GM23338 (cell line): Measurements from ENCODE around the gene USP30. TPM values are rescaled to one million over a fixed set of nuclear protein-coding genes. Genes with fewer than 3 reads are reported as not detected.

Source experiments
- ATAC-seq: fragments of 200-7000 bp; cut with Tn5 transposase; 3 replicates; pipeline ENCODE4 v1.9.1; 2020
- DNase-seq: peaks from one replicate; pipeline ENCODE4 v3.0.0-alpha.2; 2015; ENCODE audit warnings: low spot score
- H2AFZ ChIP-seq: fragments of 200-600 bp; sonication (generic); 2 replicates; pipeline ENCODE4 v1.8.0; 2016; ENCODE audit warnings: antibody characterized with exemption, mild to moderate bottlenecking, moderate library complexity
- H3F3A ChIP-seq: fragments of 200-600 bp; sonication (generic); replicated peaks from 2 replicates; pipeline ENCODE4 v1.8.0; 2017; ENCODE audit warnings: antibody characterized with exemption, mixed run types, low read depth
- H3K27ac ChIP-seq: fragments of 200-600 bp; sonication (generic); 2 replicates; pipeline ENCODE4 v1.6.1; 2016; ENCODE audit warnings: low read depth
- H3K27me3 ChIP-seq: fragments of 200-600 bp; sonication (generic); 2 replicates; pipeline ENCODE4 v1.8.0; 2016; ENCODE audit warnings: mild to moderate bottlenecking, mixed run types, moderate library complexity; ENCODE audit not compliant: insufficient read depth
- H3K36me3 ChIP-seq: fragments of 200-600 bp; sonication (generic); 2 replicates; pipeline ENCODE4 v1.8.0; 2016; ENCODE audit warnings: mild to moderate bottlenecking; ENCODE audit not compliant: insufficient read depth
- H3K4me1 ChIP-seq: fragments of 200-600 bp; sonication (generic); 2 replicates; pipeline ENCODE4 v1.8.0; 2016; ENCODE audit warnings: mild to moderate bottlenecking, moderate library complexity; ENCODE audit not compliant: insufficient read depth
- H3K4me2 ChIP-seq: fragments of 200-600 bp; sonication (generic); 2 replicates; pipeline ENCODE4 v1.7.1; 2017; ENCODE audit warnings: mixed run types
- H3K4me3 ChIP-seq: fragments of 200-600 bp; sonication (generic); 2 replicates; pipeline ENCODE4 v1.6.1; 2016; ENCODE audit warnings: mixed run types
- H3K79me2 ChIP-seq: fragments of 200-600 bp; sonication (generic); replicated peaks from 2 replicates; pipeline ENCODE4 v1.8.0; 2017; ENCODE audit warnings: mild to moderate bottlenecking; ENCODE audit not compliant: insufficient read depth
- H3K9me2 ChIP-seq: fragments of 200-600 bp; sonication (generic); 2 replicates; pipeline ENCODE4 v1.8.0; 2017; ENCODE audit not compliant: insufficient read depth
- H4K20me1 ChIP-seq: fragments of 200-600 bp; sonication (generic); replicated peaks from 2 replicates; pipeline ENCODE4 v1.8.0; 2017; ENCODE audit warnings: mild to moderate bottlenecking; ENCODE audit not compliant: insufficient read depth
- H3K27ac Mint-ChIP-seq: 2 replicates; pipeline ENCODE4 v1.8.0; 2020; ENCODE audit warnings: inconsistent platforms, mild to moderate bottlenecking, moderate library complexity, mixed read lengths
- H3K27me3 Mint-ChIP-seq: 3 replicates; pipeline ENCODE4 v1.8.0; 2022; ENCODE audit warnings: low read depth, mild to moderate bottlenecking, moderate library complexity, mixed read lengths, inconsistent platforms; ENCODE audit not compliant: insufficient read depth, poor library complexity
- H3K36me3 Mint-ChIP-seq: 3 replicates; pipeline ENCODE4 v1.8.0; 2021; ENCODE audit warnings: low read depth, mild to moderate bottlenecking, inconsistent platforms, moderate library complexity, mixed read lengths
- H3K4me1 Mint-ChIP-seq: 3 replicates; pipeline ENCODE4 v1.8.0; 2020; ENCODE audit warnings: mild to moderate bottlenecking, inconsistent platforms, mixed read lengths
- H3K4me3 Mint-ChIP-seq: 3 replicates; pipeline ENCODE4 v1.8.0; 2021; ENCODE audit warnings: moderate library complexity, mild to moderate bottlenecking, inconsistent platforms, mixed read lengths
- H3K9me3 Mint-ChIP-seq: 3 replicates; pipeline ENCODE4 v1.8.0; 2020; ENCODE audit warnings: moderate library complexity, mild to moderate bottlenecking, inconsistent platforms, mixed read lengths
- CREB1 ChIP-seq: fragments of 250-450 bp; sonication (Bioruptor Pico); IDR thresholded peaks from 2 replicates; pipeline ENCODE4 v1.5.0; 2020; ENCODE audit warnings: low read depth, mild to moderate bottlenecking, moderate library complexity
- EZH2 ChIP-seq: fragments of 200-600 bp; sonication (generic); IDR thresholded peaks from one replicate; pipeline ENCODE4 v1.8.0; 2017; ENCODE audit warnings: antibody characterized with exemption, mild to moderate bottlenecking, low read depth; ENCODE audit not compliant: unreplicated experiment
- EZH2phosphoT487 ChIP-seq: fragments of 200-600 bp; sonication (generic); IDR thresholded peaks from one replicate; pipeline ENCODE4 v1.8.1; 2018; ENCODE audit warnings: antibody characterized with exemption; ENCODE audit not compliant: unreplicated experiment
- JUNB ChIP-seq: IDR thresholded peaks from one replicate; pipeline ENCODE4 v1.6.1; 2016; ENCODE audit warnings: antibody characterized with exemption; ENCODE audit not compliant: unreplicated experiment
- NANOG ChIP-seq: IDR thresholded peaks from 2 replicates; pipeline ENCODE4 v1.6.1; 2016; ENCODE audit warnings: antibody characterized with exemption, borderline replicate concordance
- POLR2AphosphoS5 ChIP-seq: IDR thresholded peaks from 2 replicates; pipeline ENCODE4 v1.6.1; 2016; ENCODE audit warnings: antibody characterized with exemption, low read depth
- STAT1 ChIP-seq: IDR thresholded peaks from one replicate; pipeline ENCODE4 v1.6.1; 2016; ENCODE audit warnings: antibody characterized with exemption; ENCODE audit not compliant: unreplicated experiment
- ZNF114 ChIP-seq: fragments of 250-450 bp; sonication (Bioruptor Pico); IDR thresholded peaks from 2 replicates; pipeline ENCODE4 v1.5.0; 2020; ENCODE audit warnings: mild to moderate bottlenecking, moderate library complexity
- ZNF331 ChIP-seq: fragments of 250-450 bp; sonication (Bioruptor Pico); IDR thresholded peaks from 2 replicates; pipeline ENCODE4 v1.5.0; 2020; ENCODE audit warnings: low read depth, mild to moderate bottlenecking, moderate library complexity
- polyA plus RNA-seq: library from polyadenylated mRNA; unstranded; fragments of >200 nt; fragmentation: Nextera tagmentation; extraction: Ambion mirVana; gene quantifications from 2 replicates; pipeline ENCODE4 v1.2.1, GENCODE V29; 2016
- total RNA-seq: library from RNA; depleted of rRNA; stranded (reverse); fragments of >200 nt; shearing (Covaris generic); gene quantifications from 2 replicates; pipeline ENCODE4 v1.2.3, GENCODE V29; 2014
- TF ChIP-seq, protein P1 (sequence below): IDR thresholded peaks from one replicate; pipeline ENCODE4 v1.6.1; 2018; ENCODE audit warnings: antibody characterized with exemption; ENCODE audit not compliant: unreplicated experiment
- TF ChIP-seq, protein P2 (sequence below): fragments of 250-450 bp; sonication (Bioruptor Pico); IDR thresholded peaks from 2 replicates; pipeline ENCODE4 v1.5.0; 2020; ENCODE audit warnings: mild to moderate bottlenecking, moderate library complexity
- TF ChIP-seq, protein P3 (sequence below), 2 experiments: fragments of 200-600 bp in 1 of 2; sonication (generic) in 1 of 2; conservative IDR thresholded peaks; 2 replicates each; pipeline versions ENCODE4 v1.5.1 to v1.6.1; 2016 to 2017; ENCODE audit warnings: antibody characterized with exemption in 2 of 2, low read depth in 2 of 2, mild to moderate bottlenecking in 2 of 2, moderate library complexity in 1 of 2
- TF ChIP-seq, protein P4 (sequence below): IDR thresholded peaks from 2 replicates; pipeline ENCODE4 v1.6.1; 2016; ENCODE audit warnings: antibody characterized with exemption

Gene USP30
- total and polyA plus RNA-seq, 2 experiments from 2014 or later: 2.9 to 6.1 TPM

DNA sequence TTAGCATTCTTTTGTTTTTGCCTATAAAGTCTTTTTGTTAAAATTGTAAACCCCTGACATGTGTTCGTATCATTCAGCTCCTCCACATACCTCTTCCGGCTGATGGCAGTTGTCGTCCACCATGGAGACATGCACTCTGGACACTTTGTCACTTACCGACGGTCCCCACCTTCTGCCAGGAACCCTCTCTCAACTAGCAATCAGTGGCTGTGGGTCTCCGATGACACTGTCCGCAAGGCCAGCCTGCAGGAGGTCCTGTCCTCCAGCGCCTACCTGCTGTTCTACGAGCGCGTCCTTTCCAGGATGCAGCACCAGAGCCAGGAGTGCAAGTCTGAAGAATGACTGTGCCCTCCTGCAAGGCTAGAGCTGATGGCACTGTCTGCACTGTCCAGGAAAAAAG, 33.2 kb downstream of the USP30 start:
- no peak overlapping the region for H3K27ac ChIP-seq
- H3K27me3 ChIP-seq: no peaks in the 10 kb centered on the region
- DNase-seq (no peak), ATAC-seq (no peak)
- Mint-ChIP-seq H3K27ac (no peak overlapping the region), H3K36me3 (peaks cover 26% of the 10 kb centered on the region), H3K4me3 (no peak overlapping the region), H3K9me3 (no peaks in the 10 kb centered on the region), H3K4me1 (no peaks in the 10 kb centered on the region), H3K27me3 (no peaks in the 10 kb centered on the region)
- H3K4me2 ChIP-seq: no peak overlapping the region
- H3K9me2 ChIP-seq: no peaks in the 10 kb centered on the region
- H4K20me1 ChIP-seq: no peaks in the 10 kb centered on the region
- H3F3A ChIP-seq: no peaks in the 10 kb centered on the region
- no peak for TF ChIP-seq EZH2phosphoT487
- TF ChIP-seq EZH2: no peak
- no peak for TF ChIP-seq CREB1 (CRISPR knock-in tag)
- no peak for TF ChIP-seq POLR2AphosphoS5
- no peak for TF ChIP-seq ZNF331
- TF ChIP-seq, protein P1, sequence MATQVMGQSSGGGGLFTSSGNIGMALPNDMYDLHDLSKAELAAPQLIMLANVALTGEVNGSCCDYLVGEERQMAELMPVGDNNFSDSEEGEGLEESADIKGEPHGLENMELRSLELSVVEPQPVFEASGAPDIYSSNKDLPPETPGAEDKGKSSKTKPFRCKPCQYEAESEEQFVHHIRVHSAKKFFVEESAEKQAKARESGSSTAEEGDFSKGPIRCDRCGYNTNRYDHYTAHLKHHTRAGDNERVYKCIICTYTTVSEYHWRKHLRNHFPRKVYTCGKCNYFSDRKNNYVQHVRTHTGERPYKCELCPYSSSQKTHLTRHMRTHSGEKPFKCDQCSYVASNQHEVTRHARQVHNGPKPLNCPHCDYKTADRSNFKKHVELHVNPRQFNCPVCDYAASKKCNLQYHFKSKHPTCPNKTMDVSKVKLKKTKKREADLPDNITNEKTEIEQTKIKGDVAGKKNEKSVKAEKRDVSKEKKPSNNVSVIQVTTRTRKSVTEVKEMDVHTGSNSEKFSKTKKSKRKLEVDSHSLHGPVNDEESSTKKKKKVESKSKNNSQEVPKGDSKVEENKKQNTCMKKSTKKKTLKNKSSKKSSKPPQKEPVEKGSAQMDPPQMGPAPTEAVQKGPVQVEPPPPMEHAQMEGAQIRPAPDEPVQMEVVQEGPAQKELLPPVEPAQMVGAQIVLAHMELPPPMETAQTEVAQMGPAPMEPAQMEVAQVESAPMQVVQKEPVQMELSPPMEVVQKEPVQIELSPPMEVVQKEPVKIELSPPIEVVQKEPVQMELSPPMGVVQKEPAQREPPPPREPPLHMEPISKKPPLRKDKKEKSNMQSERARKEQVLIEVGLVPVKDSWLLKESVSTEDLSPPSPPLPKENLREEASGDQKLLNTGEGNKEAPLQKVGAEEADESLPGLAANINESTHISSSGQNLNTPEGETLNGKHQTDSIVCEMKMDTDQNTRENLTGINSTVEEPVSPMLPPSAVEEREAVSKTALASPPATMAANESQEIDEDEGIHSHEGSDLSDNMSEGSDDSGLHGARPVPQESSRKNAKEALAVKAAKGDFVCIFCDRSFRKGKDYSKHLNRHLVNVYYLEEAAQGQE: no peak
- TF ChIP-seq, protein P2, sequence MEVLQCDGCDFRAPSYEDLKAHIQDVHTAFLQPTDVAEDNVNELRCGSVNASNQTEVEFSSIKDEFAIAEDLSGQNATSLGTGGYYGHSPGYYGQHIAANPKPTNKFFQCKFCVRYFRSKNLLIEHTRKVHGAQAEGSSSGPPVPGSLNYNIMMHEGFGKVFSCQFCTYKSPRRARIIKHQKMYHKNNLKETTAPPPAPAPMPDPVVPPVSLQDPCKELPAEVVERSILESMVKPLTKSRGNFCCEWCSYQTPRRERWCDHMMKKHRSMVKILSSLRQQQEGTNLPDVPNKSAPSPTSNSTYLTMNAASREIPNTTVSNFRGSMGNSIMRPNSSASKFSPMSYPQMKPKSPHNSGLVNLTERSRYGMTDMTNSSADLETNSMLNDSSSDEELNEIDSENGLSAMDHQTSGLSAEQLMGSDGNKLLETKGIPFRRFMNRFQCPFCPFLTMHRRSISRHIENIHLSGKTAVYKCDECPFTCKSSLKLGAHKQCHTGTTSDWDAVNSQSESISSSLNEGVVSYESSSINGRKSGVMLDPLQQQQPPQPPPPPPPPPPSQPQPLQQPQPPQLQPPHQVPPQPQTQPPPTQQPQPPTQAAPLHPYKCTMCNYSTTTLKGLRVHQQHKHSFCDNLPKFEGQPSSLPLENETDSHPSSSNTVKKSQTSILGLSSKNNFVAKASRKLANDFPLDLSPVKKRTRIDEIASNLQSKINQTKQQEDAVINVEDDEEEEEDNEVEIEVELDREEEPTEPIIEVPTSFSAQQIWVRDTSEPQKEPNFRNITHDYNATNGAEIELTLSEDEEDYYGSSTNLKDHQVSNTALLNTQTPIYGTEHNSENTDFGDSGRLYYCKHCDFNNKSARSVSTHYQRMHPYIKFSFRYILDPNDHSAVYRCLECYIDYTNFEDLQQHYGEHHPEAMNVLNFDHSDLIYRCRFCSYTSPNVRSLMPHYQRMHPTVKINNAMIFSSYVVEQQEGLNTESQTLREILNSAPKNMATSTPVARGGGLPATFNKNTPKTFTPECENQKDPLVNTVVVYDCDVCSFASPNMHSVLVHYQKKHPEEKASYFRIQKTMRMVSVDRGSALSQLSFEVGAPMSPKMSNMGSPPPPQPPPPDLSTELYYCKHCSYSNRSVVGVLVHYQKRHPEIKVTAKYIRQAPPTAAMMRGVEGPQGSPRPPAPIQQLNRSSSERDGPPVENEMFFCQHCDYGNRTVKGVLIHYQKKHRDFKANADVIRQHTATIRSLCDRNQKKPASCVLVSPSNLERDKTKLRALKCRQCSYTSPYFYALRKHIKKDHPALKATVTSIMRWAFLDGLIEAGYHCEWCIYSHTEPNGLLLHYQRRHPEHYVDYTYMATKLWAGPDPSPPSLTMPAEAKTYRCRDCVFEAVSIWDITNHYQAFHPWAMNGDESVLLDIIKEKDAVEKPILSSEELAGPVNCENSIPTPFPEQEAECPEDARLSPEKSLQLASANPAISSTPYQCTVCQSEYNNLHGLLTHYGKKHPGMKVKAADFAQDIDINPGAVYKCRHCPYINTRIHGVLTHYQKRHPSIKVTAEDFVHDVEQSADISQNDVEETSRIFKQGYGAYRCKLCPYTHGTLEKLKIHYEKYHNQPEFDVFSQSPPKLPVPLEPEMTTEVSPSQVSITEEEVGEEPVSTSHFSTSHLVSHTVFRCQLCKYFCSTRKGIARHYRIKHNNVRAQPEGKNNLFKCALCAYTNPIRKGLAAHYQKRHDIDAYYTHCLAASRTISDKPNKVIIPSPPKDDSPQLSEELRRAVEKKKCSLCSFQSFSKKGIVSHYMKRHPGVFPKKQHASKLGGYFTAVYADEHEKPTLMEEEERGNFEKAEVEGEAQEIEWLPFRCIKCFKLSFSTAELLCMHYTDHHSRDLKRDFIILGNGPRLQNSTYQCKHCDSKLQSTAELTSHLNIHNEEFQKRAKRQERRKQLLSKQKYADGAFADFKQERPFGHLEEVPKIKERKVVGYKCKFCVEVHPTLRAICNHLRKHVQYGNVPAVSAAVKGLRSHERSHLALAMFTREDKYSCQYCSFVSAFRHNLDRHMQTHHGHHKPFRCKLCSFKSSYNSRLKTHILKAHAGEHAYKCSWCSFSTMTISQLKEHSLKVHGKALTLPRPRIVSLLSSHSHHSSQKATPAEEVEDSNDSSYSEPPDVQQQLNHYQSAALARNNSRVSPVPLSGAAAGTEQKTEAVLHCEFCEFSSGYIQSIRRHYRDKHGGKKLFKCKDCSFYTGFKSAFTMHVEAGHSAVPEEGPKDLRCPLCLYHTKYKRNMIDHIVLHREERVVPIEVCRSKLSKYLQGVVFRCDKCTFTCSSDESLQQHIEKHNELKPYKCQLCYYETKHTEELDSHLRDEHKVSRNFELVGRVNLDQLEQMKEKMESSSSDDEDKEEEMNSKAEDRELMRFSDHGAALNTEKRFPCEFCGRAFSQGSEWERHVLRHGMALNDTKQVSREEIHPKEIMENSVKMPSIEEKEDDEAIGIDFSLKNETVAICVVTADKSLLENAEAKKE: no peak
- no peak for TF ChIP-seq ZNF114
- TF ChIP-seq, protein P3, sequence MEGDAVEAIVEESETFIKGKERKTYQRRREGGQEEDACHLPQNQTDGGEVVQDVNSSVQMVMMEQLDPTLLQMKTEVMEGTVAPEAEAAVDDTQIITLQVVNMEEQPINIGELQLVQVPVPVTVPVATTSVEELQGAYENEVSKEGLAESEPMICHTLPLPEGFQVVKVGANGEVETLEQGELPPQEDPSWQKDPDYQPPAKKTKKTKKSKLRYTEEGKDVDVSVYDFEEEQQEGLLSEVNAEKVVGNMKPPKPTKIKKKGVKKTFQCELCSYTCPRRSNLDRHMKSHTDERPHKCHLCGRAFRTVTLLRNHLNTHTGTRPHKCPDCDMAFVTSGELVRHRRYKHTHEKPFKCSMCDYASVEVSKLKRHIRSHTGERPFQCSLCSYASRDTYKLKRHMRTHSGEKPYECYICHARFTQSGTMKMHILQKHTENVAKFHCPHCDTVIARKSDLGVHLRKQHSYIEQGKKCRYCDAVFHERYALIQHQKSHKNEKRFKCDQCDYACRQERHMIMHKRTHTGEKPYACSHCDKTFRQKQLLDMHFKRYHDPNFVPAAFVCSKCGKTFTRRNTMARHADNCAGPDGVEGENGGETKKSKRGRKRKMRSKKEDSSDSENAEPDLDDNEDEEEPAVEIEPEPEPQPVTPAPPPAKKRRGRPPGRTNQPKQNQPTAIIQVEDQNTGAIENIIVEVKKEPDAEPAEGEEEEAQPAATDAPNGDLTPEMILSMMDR (conservative IDR thresholded peaks at IDR 0.05; ENCODE audit: low read depth in 2 of 2): no peak
- TF ChIP-seq, protein P4, sequence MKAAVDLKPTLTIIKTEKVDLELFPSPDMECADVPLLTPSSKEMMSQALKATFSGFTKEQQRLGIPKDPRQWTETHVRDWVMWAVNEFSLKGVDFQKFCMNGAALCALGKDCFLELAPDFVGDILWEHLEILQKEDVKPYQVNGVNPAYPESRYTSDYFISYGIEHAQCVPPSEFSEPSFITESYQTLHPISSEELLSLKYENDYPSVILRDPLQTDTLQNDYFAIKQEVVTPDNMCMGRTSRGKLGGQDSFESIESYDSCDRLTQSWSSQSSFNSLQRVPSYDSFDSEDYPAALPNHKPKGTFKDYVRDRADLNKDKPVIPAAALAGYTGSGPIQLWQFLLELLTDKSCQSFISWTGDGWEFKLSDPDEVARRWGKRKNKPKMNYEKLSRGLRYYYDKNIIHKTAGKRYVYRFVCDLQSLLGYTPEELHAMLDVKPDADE: no peak
- TF ChIP-seq JUNB: no peak
- TF ChIP-seq NANOG: no peak
- no peak for TF ChIP-seq STAT1
- H3K4me1 ChIP-seq: no peaks in the 10 kb centered on the region
- 0 out of 2 replicates have a peak, but pooled peaks cover 8% of the 10 kb centered on the region for H3K36me3 ChIP-seq
- no peaks in the 10 kb centered on the region for H3K79me2 ChIP-seq
- H2AFZ ChIP-seq: no peak overlapping the region
- H3K4me3 ChIP-seq: no peak overlapping the region
